ENCODE data around the gene THAP6. TPM values are rescaled to one million over a fixed set of nuclear protein-coding genes. Genes with fewer than 3 reads are reported as not detected.
A peak's percentile ranks its signal among the peaks of the same experiment; 100 is the strongest.
"Not testable (repeated sequence)": the region's sequence is repeated elsewhere in the genome, so short reads cannot be mapped to it uniquely, and the experiment has no call there.

The THAP6 gene
- total RNA-seq, 1 donor from 2014 or later: 9.7 TPM

- Histone ChIP-seq H3K36me3 (ENCODE audit: control insufficient read depth, insufficient read depth, low read length) (peaks cover 5% of the 10 kb centered on the region), H3K27me3 (ENCODE audit: control insufficient read depth, insufficient read depth, low read length) (no peaks in the 10 kb centered on the region), H3K4me3 (ENCODE audit: low read depth, low read length) (peak overlapping the region; percentile 71)
- DNase-seq (ENCODE audit: low read depth) (no peak), FAIRE-seq (no peak)
- TF ChIP-seq CTCF (IDR thresholded peaks at IDR 0.05; ENCODE audit: insufficient read depth, low read length, severe bottlenecking): no peak
Observed at GRCh38 chr4:75513526-75514130, 645 bp upstream of the THAP6 start.

- DNase-seq (ENCODE audit: low read depth): no peak
- peak overlapping the region; percentile 71 for H3K4me3 ChIP-seq (ENCODE audit: low read depth, low read length)
- no peak for TF ChIP-seq CTCF (IDR thresholded peaks at IDR 0.05; ENCODE audit: insufficient read depth, low read length, severe bottlenecking)
- H3K27me3 ChIP-seq (ENCODE audit: control insufficient read depth, insufficient read depth, low read length): no peaks in the 10 kb centered on the region
- no peak for FAIRE-seq
- H3K36me3 ChIP-seq (ENCODE audit: control insufficient read depth, insufficient read depth, low read length): peaks cover 6% of the 10 kb centered on the region
Observed at GRCh38 chr4:75514949-75515612, 808 bp downstream of the THAP6 start.

GRCh38 chr4:75516144-75516543, 1.9 kb downstream of the THAP6 start:
- Histone ChIP-seq H3K36me3 (ENCODE audit: control insufficient read depth, insufficient read depth, low read length) (peaks cover 6% of the 10 kb centered on the region), H3K27me3 (ENCODE audit: control insufficient read depth, insufficient read depth, low read length) (no peaks in the 10 kb centered on the region), H3K4me3 (ENCODE audit: low read depth, low read length) (no peak overlapping the region)
- TF ChIP-seq CTCF (IDR thresholded peaks at IDR 0.05; ENCODE audit: insufficient read depth, low read length, severe bottlenecking): no peak
- DNase-seq (ENCODE audit: low read depth) (no peak), FAIRE-seq (no peak)

- H3K27me3 ChIP-seq (ENCODE audit: control insufficient read depth, insufficient read depth, low read length); DNase-seq (ENCODE audit: low read depth); H3K36me3 ChIP-seq (ENCODE audit: control insufficient read depth, insufficient read depth, low read length); FAIRE-seq; H3K4me3 ChIP-seq (ENCODE audit: low read depth, low read length): not testable (repeated sequence)
Observed at GRCh38 chr4:75519452-75519851, 5.2 kb downstream of the THAP6 start.

GRCh38 chr4:75525086-75525485, 10.8 kb downstream of the THAP6 start:
- H3K36me3 ChIP-seq (ENCODE audit: control insufficient read depth, insufficient read depth, low read length): peaks cover 1% of the 10 kb centered on the region
- FAIRE-seq (no peak), DNase-seq (ENCODE audit: low read depth) (no peak)
- TF ChIP-seq CTCF (IDR thresholded peaks at IDR 0.05; ENCODE audit: insufficient read depth, low read length, severe bottlenecking): no peak
- no peak overlapping the region for H3K4me3 ChIP-seq (ENCODE audit: low read depth, low read length)
- H3K27me3 ChIP-seq (ENCODE audit: control insufficient read depth, insufficient read depth, low read length): no peaks in the 10 kb centered on the region

GRCh38 chr4:75525910-75526309, 11.6 kb downstream of the THAP6 start:
- FAIRE-seq (no peak), DNase-seq (ENCODE audit: low read depth) (no peak)
- Histone ChIP-seq H3K27me3 (ENCODE audit: control insufficient read depth, insufficient read depth, low read length) (no peaks in the 10 kb centered on the region), H3K36me3 (ENCODE audit: control insufficient read depth, insufficient read depth, low read length) (peaks cover 1% of the 10 kb centered on the region), H3K4me3 (ENCODE audit: low read depth, low read length) (no peak overlapping the region)
- no peak for TF ChIP-seq CTCF (IDR thresholded peaks at IDR 0.05; ENCODE audit: insufficient read depth, low read length, severe bottlenecking)

All from bronchial epithelial cell (primary cell).